Dedifferentiated amniotic fluid mesenchymal stem cell (primary cell): ENCODE measurements around the gene C3orf49.

Experiments
- DNase-seq: peaks from one replicate; pipeline ENCODE4 v3.0.0-alpha.2; 2016; ENCODE audit errors: extremely low spot score

C3orf49 gene, protein sequence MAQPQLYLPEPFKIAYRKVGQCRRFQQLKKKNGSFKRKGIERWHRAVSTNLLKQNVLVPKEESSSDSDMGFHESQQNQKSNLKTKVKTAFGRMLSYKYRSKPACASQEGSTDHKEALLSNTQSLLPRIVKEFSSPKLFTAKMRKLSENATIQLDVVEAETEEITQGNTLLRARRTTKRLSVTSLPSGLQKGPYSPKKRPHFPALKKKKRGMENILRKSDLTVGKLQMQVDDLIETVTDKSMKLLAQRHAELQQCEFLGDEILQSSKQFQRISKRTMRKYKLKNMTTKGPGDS

DNA sequence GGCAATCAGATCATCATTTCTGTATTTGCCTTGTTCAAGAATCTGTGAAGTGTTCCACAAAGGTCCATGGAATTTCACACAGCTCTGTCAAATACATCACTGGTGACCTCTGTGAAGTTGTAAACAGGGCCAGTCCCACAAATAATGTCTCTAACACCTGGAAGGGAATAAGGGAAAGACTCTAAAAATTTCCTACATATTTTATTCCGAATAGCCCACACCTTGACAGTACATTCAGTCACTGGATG lies at the start of gene C3orf49:
TSS of gene C3orf49 (plus strand) at position 149 of the 248 bp plus-strand sequence. CDS start 173 bp downstream, outside the sequence.
- DNase-seq: no peak

DNA sequence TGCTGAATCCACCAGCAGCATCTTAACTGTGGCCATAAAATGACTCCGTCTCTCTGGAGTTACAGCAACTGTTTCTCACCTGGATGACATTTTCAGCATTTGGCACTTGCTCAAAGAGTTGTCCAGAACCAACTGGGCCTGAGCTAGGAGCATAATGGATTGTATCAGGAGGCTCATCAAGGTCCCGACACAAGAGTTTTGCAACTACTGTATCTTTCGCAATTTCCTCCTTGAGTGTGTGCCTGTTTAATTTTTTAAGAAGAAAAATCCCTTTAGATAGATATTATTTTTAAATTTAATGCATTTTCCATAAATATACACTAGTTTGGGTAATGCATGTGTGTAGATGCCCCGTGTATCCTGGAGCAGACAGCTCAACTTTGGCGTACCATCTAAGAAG lies 44.3 kb upstream of the C3orf49 start:
- no peak for DNase-seq

DNA sequence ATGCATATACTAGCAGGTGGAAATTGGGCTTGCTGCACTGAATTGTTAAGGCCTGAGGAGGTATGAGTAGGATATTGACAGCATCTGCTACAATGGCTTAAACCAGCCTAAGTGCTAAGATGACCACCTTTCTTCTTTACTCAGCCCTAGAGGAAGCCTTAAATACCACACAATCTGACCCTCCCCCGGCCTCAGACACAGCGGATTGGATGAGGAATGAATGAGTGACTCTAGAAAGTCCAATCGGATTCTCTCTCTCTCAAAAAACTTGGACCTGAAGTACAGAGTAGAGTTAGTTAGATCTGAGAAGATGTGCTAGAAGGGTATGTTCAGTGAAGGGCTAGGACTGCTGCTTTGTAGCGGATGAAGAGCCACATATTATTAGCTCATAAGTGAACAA lies 39.9 kb upstream of the C3orf49 start:
- DNase-seq: no peak

DNA sequence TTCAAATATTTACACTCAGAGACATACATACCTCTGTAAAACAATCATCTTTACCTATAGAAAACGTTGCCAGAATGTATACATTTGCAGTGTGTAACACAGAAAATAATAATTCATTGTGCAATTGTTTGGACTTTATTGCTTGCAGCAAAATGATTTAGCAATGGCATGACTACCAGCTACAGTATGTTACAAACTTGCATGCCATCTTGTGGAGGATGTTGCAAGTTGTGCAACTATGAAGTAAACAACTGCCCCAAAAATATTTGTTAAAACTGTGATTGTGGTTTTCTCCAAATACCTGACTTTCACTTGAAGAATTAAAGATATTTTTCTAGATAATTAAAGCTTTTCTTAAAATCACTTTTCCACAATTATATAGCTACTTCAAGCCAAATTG lies 27.1 kb upstream of the C3orf49 start:
- DNase-seq: peak; percentile 87

DNA sequence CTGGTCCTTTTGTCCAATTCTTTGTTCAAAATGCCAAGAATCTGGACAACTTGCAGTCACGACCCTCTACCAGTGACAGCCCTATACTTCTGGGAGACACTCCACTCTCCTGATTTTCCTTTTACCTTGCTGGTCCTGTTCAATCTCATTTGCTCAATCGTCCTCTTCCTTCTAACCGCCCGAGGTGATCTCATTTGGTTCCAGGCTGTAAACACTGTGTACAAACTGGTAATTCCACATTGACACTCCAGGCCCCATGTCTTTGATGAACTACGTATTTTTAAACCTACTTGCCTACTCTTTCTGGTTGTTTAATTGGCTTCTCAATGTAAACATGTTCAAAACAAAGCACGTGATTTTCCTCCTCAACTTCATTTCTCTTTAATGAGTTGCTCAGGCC lies 23.7 kb upstream of the C3orf49 start:
- DNase-seq: no peak

DNA sequence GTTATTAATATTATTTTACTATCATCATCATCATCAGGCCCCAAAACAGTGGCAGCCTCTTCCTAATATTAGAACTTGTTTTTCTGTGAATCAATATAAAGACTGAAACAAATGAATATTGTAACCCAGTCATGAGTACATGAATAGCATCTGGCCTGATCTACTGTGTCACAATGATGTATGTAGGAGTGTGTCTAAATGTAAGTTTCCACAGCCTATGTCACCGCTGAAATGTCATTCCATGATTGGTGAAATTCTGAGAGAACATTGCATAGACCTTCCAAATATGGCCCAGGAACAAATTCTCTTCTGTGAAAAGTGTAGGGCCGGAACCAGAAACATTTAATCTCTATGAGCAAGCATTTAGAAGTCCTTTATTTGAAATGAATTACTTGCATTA lies 20.6 kb upstream of the C3orf49 start:
- no peak for DNase-seq

DNA sequence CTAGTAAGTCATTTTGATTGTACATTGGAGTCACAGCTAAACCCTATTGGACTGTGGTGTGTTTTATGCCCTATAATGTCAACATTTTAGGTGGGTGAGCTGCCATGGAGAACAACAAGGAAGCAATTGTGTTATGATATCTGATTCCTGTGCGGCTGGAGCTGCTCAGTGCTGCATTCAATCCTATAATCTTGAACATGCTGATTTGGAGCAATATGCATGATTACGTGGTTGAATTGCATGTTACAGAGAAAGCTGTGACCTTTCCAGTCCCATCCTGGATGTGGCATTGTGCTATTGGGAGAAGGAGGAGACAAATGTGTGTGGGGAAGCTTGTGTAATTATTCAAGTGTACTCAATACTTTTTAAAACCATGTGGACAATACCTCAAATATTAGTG lies 20.1 kb upstream of the C3orf49 start:
- no peak for DNase-seq

DNA sequence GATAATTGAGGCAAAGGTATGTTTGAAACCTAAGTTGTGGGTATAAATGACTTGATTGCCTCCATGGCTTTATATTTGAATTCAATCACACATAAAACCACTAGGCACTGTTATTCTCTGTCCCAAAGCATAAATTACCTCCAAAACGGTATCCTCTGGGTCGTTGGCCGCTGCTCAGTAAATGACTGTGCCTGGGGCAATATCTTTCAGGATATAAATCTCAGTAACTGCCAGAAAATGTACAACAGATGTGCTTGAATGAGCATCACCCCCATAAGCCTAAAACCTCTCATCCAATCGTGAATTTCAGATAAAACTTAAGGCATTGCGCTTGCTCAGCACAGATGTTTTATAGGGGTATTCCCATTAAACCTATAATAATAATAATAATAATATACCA lies 19.0 kb upstream of the C3orf49 start:
- no peak for DNase-seq

DNA sequence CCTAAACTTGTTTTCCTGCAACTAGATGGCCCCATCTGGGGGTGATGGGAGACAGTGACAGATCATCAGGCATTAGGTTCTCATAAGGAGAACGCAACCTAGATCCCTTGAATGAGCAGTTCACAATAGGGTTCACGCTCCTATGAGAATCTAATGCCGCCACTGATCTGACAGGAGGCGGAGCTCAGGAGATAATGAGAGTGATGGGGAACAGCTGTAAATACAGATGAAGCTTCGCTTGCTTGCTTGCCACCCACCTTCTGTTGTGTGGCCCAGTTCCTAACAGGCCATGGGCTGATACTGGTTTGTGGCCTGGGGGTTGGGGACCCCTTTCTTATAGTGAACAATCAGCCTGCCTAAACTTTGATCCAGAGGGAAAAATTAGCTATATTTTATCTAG lies 15.2 kb upstream of the C3orf49 start:
- DNase-seq: no peak

DNA sequence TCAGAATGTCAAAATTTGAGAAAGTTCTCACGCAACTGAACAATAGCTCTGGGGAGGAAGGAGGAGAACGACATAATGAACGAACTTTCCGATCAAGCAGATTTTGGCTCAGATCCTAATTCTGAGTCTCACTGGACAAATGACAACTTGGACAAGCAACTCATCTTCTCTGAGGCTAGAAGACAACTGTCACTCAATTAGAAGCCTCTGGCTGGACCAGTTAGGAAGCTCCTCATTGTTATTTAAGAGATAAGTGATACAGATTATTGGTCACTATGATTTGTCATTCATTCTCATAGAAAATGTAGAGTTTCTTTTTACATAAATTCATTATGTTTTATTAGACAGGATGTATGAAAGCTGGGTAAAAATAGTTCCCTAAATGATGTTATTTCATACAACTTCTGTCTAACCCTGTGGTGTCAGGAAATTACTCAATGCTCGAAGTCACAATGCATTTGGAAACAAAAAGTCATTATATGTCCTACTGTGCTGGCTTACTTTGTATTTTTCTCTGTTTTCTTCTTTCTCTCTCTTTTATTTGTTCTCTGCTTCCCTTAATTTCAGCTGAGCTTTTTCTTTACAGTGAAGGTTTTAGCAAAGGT lies 11.0 kb upstream of the C3orf49 start:
- DNase-seq: no peak

DNA sequence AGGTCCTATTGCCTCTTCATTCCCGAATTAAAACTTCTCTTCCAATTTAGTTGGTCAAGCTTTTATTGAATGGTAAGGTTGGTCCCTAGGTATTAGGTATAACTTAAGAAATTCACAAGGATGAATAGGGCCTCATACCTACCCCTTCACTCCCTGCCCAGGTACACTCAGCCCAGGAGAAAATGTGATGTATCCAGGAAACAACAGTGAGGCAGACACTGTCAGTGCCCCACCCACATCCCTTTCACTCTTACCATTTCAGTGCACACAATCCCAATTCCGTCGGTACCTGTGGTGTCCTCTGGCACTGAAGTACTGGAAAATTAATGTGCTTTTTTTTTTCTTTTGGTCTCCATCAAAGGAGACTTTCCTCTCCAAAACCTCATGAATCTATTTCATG lies 10.5 kb upstream of the C3orf49 start:
- DNase-seq: no peak

DNA sequence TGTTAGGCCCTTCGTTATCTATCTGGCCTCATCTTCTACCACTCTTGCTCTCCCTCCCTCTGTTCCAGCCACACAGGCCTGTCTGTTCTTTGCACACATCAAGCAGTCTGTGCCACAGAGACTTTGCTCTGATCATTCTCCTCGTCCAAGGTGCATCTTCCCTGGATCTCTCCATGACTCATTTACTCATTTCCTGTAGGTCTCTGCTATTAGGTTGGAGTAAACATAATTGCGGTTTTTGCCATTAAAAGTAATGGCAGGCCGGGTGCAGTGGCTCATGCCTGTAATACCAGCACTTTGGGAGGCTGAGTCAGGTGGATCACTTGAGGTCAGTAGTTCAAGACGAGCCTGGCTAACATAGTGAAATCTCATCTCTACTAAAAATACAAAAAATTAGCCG lies 9.5 kb upstream of the C3orf49 start:
- DNase-seq: no peak

DNA sequence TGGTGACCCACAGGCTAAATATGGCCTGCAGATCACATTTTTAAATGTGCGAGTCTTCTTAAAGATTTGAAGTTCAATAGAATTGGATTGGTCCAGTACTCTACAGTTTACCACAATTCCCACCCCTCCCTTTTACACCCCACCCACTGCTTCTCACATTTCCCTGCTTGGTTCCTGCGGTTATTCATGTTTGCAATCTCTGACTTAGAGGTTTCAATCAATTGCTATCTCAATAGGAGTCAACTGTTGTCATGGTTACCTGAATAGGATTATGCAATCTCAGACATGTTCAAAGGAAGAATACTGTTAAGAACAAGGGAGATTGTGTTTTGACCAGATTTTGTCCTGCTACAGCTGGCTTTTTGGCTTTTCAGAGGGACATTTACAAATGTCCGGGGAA lies 4.9 kb upstream of the C3orf49 start:
- no peak for DNase-seq

DNA sequence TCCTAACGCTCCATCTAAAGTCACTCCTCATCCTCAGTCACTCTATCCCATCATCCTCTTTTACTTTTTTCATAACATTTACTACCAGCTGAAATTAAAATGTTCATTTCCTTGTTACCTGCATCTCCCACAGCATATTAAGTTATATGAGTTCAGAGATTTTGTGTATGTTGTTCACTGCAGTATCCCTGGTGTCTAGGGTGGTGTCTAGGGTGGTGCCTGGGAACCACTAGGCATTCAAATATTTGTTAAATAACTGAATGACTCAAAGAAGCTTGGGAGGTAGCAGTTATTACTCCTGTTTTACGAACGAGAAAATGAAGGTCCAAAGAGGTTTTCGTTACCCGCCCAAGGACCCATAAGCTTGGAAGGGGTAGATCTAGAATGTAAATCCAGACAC lies 1.9 kb upstream of the C3orf49 start:
- no peak for DNase-seq

DNA sequence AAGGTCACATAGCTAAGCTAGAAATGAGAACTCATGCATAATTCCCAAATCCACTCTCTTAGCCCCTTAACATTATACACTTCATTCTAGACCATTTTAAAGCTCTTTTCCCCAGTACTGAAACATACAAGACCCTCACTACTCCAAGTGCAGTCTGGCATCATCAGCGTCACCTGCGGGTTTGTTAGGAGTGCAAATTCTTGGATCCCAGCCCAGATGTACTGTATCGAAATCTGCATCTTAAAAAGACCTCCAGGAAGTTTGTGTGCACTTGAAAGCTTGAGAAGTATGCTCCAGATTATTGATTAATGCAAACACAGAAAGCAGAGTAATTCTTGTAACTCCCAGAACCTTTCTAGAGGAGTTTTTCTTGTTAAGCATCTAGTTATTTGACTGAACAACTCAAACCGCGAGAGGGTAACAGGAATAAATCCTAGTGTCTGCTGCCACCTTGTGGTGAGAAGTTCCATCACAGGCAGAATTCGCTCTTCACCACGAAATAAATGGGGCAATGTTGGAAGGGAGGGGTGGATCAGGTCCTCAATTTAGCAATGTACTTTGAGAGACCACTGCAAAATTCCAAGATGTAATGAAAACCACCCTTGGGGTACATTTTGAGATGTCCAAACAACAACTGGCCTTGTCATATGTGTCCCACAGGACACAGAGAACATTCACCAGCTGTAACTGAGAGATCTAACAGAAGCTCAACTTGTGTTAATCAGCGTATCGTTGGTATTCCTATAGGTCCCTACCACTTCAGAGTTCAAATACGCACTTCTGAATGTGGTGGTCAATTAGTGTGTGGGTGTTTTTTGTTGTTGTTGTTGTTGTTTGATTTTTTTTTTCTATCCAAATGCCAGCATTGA lies 583 bp upstream of the C3orf49 start:
- DNase-seq: peak; percentile 62

DNA sequence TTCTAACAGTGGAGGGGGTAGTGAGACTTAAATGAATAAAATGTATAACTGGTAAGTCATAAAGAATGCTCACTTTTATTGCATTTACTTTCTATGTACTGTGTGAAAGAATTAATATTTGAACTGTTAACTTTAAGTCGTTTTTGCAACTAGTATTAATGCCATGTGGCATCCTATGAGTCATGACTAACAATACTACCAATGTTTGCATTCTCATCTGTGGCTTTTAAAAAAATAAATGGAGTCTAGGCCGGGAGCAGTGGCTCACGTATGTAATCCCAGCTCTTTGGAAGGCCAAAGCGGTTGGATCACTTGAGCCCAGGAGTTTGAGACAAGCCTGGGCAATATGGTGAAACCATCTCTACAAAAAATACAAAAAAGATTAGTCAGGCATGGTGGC lies 5.2 kb downstream of the C3orf49 start:
- DNase-seq: no peak

DNA sequence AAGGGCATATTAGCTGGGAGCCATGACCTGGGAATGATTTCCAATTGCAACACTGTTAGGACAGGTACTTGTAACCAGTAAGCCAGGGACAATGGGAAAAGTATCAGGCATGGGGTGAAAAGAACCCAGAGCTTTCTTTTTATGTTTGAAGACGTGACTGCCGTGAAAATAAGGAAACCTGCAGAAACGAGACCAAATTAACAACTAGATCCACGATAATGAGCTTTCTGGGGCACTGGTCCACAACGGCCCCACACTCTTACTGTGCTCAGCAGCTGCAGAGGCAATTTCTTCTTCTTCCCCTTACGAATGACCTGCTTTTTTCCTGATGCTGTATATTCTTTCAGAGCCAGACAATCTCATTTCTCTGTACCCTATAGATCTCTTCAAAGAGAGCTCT lies 11.4 kb downstream of the C3orf49 start:
- no peak for DNase-seq

DNA sequence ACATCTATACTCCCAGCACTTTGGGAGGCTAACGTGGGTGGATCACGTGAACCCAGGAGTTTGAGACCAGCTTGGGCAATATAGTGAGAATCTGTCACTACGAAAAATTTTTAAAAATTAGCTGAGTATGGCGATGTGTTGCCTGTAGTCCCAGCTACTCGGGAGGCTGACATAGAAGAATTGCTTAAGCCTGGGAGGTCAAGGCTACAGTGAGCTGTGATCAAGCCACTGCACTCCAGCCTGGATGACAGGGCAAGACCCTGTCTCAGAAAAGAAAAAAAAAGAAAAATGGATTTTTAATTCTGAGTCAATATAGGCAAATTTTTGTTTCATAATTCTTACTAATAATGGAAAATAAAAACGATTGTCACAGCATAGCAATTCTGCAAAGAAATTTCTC lies 13.3 kb downstream of the C3orf49 start:
- DNase-seq: no peak

DNA sequence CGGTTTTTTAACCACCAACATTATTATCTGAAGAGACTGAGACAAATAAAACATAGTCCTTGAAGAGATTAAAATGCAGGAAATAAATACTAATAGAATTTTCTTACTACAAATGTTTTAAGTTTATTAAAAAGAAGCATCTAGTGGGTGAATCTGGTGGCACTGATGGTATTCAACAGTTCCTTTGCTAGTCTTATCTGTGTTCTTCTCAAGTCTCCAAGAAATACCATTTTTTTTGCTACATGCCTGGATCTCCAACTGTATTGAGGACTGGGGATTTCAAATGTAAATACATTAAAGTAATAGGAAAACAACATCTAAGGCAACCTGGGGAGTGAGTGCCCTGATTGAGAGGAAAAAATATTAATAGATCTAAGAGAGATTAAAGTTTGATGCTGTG lies 22.6 kb downstream of the C3orf49 start:
- no peak for DNase-seq

DNA sequence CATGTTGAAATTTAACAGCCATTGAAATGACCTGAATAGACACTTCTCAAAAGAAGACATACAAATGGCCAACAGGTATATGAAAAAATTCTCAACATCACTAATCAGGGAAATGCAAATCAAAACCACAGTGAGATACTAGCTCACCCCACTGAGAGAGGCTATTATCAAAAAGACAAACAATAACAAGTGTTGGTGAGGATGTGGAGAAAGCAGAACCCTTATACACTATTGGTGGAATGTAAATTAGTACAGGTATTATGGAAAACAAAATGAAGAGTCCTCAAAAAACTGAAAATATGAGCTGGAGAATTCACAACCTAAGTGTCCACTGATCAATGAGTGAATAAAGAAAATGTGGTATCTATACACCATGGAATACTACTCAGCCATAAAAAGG lies 23.0 kb downstream of the C3orf49 start:
- DNase-seq: no peak

DNA sequence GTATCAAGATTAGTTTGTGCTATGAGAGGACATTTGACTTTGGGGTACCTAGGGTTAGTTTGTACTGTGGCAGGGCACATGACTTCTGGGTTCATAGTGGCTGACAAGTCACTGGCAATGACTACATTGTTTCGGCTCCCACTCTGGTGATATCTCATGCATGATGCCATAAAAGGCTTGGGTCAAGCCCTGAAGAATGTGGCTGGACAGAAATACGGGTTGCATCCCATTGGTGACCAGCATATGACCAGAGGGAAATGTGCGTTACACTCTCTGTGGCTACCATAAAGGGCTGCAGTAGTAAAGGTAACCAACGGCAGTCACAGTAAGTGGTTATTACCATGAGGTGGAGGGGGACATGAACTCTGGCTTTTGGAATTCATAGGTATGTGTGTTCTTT lies 26.1 kb downstream of the C3orf49 start:
- no peak for DNase-seq

DNA sequence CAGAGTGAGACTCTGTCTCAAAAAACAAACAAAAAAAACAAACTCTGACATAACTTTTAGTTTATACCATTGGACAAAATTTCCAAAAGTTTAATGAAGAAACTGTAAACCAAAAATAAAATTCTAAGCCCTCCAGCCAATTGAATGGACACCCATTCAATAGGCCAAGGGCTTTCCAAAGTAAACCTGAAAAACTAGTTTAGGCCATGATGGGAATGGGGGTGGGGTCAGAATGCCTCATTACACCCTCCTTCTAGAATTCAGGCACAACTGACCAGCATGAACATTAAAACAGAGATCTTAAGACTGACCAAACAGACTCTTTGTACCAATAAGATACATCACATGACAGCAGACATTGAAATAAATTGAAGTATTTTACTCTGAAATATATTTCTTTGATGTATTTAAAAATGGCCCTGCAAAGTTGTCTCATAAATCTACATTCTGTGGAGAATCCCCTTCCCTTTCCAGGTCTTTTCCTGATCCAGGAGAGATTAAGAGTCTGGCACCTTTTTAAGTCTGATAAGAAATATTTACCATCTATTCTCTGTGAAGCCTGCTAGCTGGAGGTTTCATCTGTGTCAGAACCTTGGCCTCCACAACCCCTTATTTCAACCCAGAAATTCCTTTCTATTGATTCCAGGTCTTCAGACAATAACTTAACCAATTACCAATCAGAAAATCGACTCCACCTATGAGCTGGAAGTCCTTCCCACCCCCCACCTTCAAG lies 28.8 kb downstream of the C3orf49 start:
- DNase-seq: no peak

DNA sequence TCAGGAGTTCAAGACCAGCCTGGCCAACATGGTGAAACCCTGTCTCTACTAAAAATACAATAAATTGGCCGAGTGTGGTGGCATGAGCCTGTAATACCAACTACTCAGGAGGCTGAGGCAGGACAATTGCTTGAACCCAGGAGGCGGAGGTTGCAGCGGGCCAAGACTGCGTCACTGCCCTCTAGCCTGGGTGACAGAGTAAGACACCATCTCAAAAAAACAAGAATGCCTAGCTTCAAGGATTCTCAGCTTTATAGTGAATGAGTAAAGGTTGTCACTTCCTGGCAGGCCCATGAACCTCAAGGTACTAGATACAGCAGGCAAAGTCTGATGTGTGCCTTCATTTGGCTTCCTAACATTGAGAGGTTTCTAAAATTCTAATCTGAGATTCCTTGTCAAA lies 30.1 kb downstream of the C3orf49 start:
- DNase-seq: no peak
